ENCODE measurements around the gene LDLRAD2.

GRCh38 chr1:21837476-21837875 lies 25.4 kb downstream of the LDLRAD2 start:
- TF ChIP-seq POLR2A (IDR thresholded peaks at IDR 0.05), result no peak
- TF ChIP-seq CTCF (IDR thresholded peaks at IDR 0.05), result no peak
- no peak for TF ChIP-seq POLR2AphosphoS5 (IDR thresholded peaks at IDR 0.05)
- TF ChIP-seq EP300 (IDR thresholded peaks at IDR 0.05; ENCODE audit: low read depth), result no peak
